Activated CD4-positive, alpha-beta T cell treated with anti-CD3 and anti-CD28 coated beads for 36 hours (primary cell): Measurements from ENCODE around the gene PDGFRA. TPM values are rescaled to one million over a fixed set of nuclear protein-coding genes. Genes with fewer than 3 reads are reported as not detected.

Experiments used
- ATAC-seq: fragments of 200-7000 bp; cut with Tn5 transposase; one replicate; pipeline ENCODE4 v1.10.0; 2021; ENCODE audit warnings: mild to moderate bottlenecking, moderate library complexity
- CTCF ChIA-PET: fragments of 350-600 bp; sonication (Branson Sonifier 250); formaldehyde crosslinking; loops from one replicate; lab custom pipeline; 2021; ENCODE audit warnings: antibody characterized with exemption; lab: Charles Lee
- POLR2A ChIA-PET: fragments of 350-600 bp; sonication (Branson Sonifier 250); formaldehyde crosslinking; loops from one replicate; lab custom pipeline; 2021; ENCODE audit warnings: antibody characterized with exemption, inconsistent platforms; lab: Charles Lee
- DNase-seq: peaks from one replicate; pipeline ENCODE4 v3.0.0-alpha.2; 2020
- H3K27ac Mint-ChIP-seq: one replicate; pipeline ENCODE4 v1.8.0; 2021; ENCODE audit warnings: mixed read lengths
- H3K27me3 Mint-ChIP-seq: one replicate; pipeline ENCODE4 v1.8.0; 2021; ENCODE audit warnings: mixed read lengths
- H3K36me3 Mint-ChIP-seq: one replicate; pipeline ENCODE4 v1.8.0; 2021; ENCODE audit warnings: low read depth, mixed read lengths
- H3K4me1 Mint-ChIP-seq: one replicate; pipeline ENCODE4 v1.8.0; 2021; ENCODE audit warnings: mixed read lengths
- H3K4me3 Mint-ChIP-seq: one replicate; pipeline ENCODE4 v1.8.0; 2021; ENCODE audit warnings: mild to moderate bottlenecking, moderate library complexity, mixed read lengths
- H3K9me3 Mint-ChIP-seq: one replicate; pipeline ENCODE4 v1.8.0; 2021; ENCODE audit warnings: low read depth, mixed read lengths
- intact Hi-C, 2 experiments: fragments of 100-400 bp; cut with DNase I in 1 of 2; cut with micrococcal nuclease in 1 of 2; formaldehyde crosslinking; loops; one replicate each; pipeline versions ENCODE4 v1.14.2 to v1.15.1; 2022 to 2024; cut with DNase I, micrococcal nuclease
- total RNA-seq, 2 experiments: library from RNA; stranded (reverse); gene quantifications; one replicate each; pipeline ENCODE4 v1.2.3, GENCODE V29; 2021

PDGFRA gene
- not detected for total RNA-seq

GRCh38 chr4:54228961-54229501 lies at the start of gene PDGFRA:
TSS of gene PDGFRA (plus strand) at chr4:54229293. CDS start at chr4:54258769, 29,476 bp downstream.
- H3K27ac Mint-ChIP-seq = no peak within 1 kb of the TSS
- no peak for ATAC-seq
- H3K4me3 Mint-ChIP-seq = peak within 1 kb of the TSS; percentile 28
- no peaks in the 10 kb centered on the region for H3K36me3 Mint-ChIP-seq
- intact Hi-C loops = loop anchor here (1.0 kb wide), 2 partner anchors 127 to 321 kb away; no protein-coding TSS in a partner anchor
- CTCF ChIA-PET = no interaction called here
- H3K4me1 Mint-ChIP-seq = peaks cover 44% of the 10 kb centered on the region
- no peak for DNase-seq
- POLR2A ChIA-PET = no interaction called here
- H3K9me3 Mint-ChIP-seq = no peaks in the 10 kb centered on the region
- H3K27me3 Mint-ChIP-seq = peaks cover 69% of the 10 kb centered on the region

- intact Hi-C loops = no loop called here
- DNase-seq = no peak
- H3K27ac Mint-ChIP-seq = no peak overlapping the region
- H3K36me3 Mint-ChIP-seq = no peaks in the 10 kb centered on the region
- no peak for ATAC-seq
- H3K27me3 Mint-ChIP-seq = peaks cover 2% of the 10 kb centered on the region
- ChIA-PET POLR2A (no interaction called here), CTCF (interaction anchor here (0.8 to 1.0 kb wide), 2 partner anchors 49 to 272 kb away, joined by 3 read pairs; no protein-coding TSS in a partner anchor)
- no peaks in the 10 kb centered on the region for H3K4me1 Mint-ChIP-seq
- H3K4me3 Mint-ChIP-seq = no peak overlapping the region
- no peaks in the 10 kb centered on the region for H3K9me3 Mint-ChIP-seq
Measured at GRCh38 chr4:54184581-54184980, 44.5 kb upstream of the PDGFRA start.

- DNase-seq (no peak), ATAC-seq (no peak)
- intact Hi-C loops = no loop called here
- Mint-ChIP-seq H3K4me1 (no peaks in the 10 kb centered on the region), H3K36me3 (no peaks in the 10 kb centered on the region), H3K4me3 (no peak overlapping the region), H3K27me3 (peaks cover 2% of the 10 kb centered on the region), H3K9me3 (no peaks in the 10 kb centered on the region), H3K27ac (no peak overlapping the region)
- CTCF ChIA-PET = interaction anchor here (0.8 to 1.1 kb wide), 3 partner anchors 49 to 273 kb away, joined by 3 read pairs; no protein-coding TSS in a partner anchor
- POLR2A ChIA-PET = no interaction called here
Measured at GRCh38 chr4:54185044-54185780, 43.9 kb upstream of the PDGFRA start.

- CTCF ChIA-PET = interaction anchor here (1.1 kb wide), 1 partner anchor 254 kb away, joined by 3 read pairs; no protein-coding TSS in a partner anchor
- H3K4me1 Mint-ChIP-seq = no peaks in the 10 kb centered on the region
- DNase-seq = no peak
- no peaks in the 10 kb centered on the region for H3K36me3 Mint-ChIP-seq
- POLR2A ChIA-PET = no interaction called here
- no peaks in the 10 kb centered on the region for H3K9me3 Mint-ChIP-seq
- no peak for ATAC-seq
- no peak overlapping the region for H3K4me3 Mint-ChIP-seq
- H3K27ac Mint-ChIP-seq = no peak overlapping the region
- H3K27me3 Mint-ChIP-seq = peaks cover 5% of the 10 kb centered on the region
- intact Hi-C loops = no loop called here
Measured at GRCh38 chr4:54185866-54186265, 43.2 kb upstream of the PDGFRA start.

DNA sequence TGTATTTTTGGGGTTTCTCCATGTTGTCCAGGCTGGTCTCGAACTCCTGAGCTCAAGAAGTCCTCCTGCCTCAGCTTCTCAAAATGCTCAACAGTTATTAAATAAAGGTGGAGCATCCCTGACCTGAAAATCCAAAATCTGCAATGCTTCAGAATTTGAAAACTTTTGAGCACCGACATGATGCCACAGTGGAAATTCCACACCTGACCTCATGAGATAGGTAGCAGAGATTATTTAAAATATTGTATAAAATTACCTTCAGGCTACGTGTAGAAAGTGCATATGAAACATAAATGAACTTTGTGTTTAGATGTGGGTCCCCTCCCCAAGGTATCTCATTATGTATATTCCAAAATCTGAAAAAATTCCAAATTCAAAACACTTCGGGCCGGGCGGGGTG lies 42.7 kb upstream of the PDGFRA start:
- Mint-ChIP-seq H3K4me3 (no peak overlapping the region), H3K27ac (no peak overlapping the region), H3K4me1 (no peaks in the 10 kb centered on the region), H3K27me3 (peaks cover 5% of the 10 kb centered on the region), H3K36me3 (no peaks in the 10 kb centered on the region), H3K9me3 (no peaks in the 10 kb centered on the region)
- ChIA-PET POLR2A (no interaction called here), CTCF (interaction anchor here (1.1 kb wide), 1 partner anchor 254 kb away, joined by 3 read pairs; no protein-coding TSS in a partner anchor)
- no peak for DNase-seq
- ATAC-seq = no peak
- intact Hi-C loops = no loop called here

DNA sequence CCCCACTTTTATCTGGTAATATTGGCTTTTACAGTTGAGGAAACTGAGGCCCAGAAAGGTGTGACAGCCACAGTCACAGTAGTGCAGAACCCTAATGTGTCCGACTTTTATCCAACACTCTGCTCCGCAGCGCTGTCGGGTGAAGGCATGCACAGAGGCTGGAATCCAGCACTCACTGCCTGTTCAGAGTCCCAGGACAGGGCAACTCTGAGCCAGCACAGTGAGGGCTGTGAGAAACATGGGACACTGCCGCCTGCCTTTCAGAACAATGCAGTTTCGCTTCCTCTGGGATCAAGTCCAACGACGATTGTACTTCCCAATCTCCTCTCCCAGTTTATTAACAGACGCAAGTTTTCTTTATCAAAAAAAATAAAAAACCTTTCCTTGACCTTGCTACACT lies 41.9 kb upstream of the PDGFRA start:
- ChIA-PET POLR2A (no interaction called here), CTCF (no interaction called here)
- no peak overlapping the region for H3K4me3 Mint-ChIP-seq
- no peaks in the 10 kb centered on the region for H3K9me3 Mint-ChIP-seq
- H3K4me1 Mint-ChIP-seq = no peaks in the 10 kb centered on the region
- H3K36me3 Mint-ChIP-seq = no peaks in the 10 kb centered on the region
- DNase-seq (no peak), ATAC-seq (no peak)
- peaks cover 5% of the 10 kb centered on the region for H3K27me3 Mint-ChIP-seq
- intact Hi-C loops = no loop called here
- no peak overlapping the region for H3K27ac Mint-ChIP-seq

DNA sequence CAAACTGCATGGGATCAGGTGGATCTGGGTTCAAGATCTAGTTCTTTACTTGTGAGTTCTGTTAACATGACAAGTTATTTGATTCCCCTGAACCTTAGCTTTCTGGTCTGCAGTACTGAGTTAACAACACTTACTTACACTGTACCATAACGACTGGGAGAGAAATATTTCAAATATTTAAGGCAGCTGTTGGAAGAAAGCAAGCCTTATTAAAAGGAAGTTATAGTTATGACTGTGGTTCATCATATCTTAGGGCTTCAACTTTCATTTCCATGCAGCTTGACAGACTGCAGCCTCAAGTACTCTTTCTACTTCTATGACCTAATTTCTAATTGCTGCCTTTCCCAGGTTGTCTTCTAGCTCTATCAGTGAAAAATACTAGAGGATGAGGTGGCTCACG lies 40.0 kb upstream of the PDGFRA start:
- peaks cover 5% of the 10 kb centered on the region for H3K27me3 Mint-ChIP-seq
- no peaks in the 10 kb centered on the region for H3K4me1 Mint-ChIP-seq
- ATAC-seq (no peak), DNase-seq (no peak)
- intact Hi-C loops = no loop called here
- ChIA-PET CTCF (interaction anchor here (1.1 to 1.8 kb wide), 2 partner anchors 12 to 45 kb away, joined by 3 to 5 read pairs; no protein-coding TSS in a partner anchor), POLR2A (no interaction called here)
- no peaks in the 10 kb centered on the region for H3K9me3 Mint-ChIP-seq
- no peak overlapping the region for H3K4me3 Mint-ChIP-seq
- no peak overlapping the region for H3K27ac Mint-ChIP-seq
- H3K36me3 Mint-ChIP-seq = no peaks in the 10 kb centered on the region

DNA sequence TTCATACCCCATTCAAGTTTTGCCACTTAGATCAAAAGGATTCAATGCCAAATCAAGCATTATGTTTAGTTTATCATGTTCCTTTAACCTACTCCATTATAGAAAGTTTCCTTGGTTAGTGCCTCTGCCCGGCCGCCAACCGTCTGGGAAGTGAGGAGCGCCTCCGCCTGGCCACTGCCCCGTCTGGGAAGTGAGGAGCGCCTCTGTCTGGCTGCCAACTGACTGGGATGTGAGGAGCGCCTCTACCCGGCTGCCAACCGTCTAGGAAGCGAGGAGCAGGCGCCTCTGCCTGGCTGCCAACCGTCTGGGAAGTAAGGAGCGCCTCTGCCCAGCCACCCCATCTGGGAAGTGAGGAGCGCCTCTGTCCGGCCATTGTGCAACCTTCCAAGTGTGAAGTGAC lies 36.3 kb upstream of the PDGFRA start:
- Mint-ChIP-seq H3K4me1 (no peaks in the 10 kb centered on the region), H3K9me3 (no peaks in the 10 kb centered on the region), H3K36me3 (no peaks in the 10 kb centered on the region), H3K27ac (no peak overlapping the region), H3K27me3 (peaks cover 5% of the 10 kb centered on the region), H3K4me3 (no peak overlapping the region)
- ChIA-PET POLR2A (no interaction called here), CTCF (interaction anchor here (1.9 kb wide), 1 partner anchor 263 kb away, joined by 4 read pairs; no protein-coding TSS in a partner anchor)
- DNase-seq (no peak), ATAC-seq (no peak)
- intact Hi-C loops = no loop called here

DNA sequence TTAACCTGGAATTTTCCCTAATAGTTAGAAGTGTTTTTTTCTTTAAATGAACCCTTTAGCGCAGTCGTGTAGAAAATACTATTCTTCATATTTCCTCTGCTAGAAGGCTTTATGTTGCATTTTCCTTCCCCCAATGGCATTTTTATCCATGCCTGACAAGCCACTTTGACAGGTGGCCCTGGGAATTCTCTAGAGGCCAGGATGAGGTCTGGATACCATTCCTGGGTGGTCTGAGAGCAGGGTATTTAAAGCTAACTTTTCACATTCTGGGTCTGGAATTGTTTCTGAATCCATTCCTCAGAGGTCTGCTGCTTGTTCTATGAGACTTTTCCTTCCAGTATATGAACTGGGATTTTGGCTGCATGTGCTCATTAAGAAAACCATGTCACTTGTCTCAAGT lies 31.2 kb upstream of the PDGFRA start:
- intact Hi-C loops = no loop called here
- no peak overlapping the region for H3K27ac Mint-ChIP-seq
- POLR2A ChIA-PET = no interaction called here
- no peaks in the 10 kb centered on the region for H3K9me3 Mint-ChIP-seq
- CTCF ChIA-PET = no interaction called here
- H3K27me3 Mint-ChIP-seq = no peaks in the 10 kb centered on the region
- no peaks in the 10 kb centered on the region for H3K36me3 Mint-ChIP-seq
- no peaks in the 10 kb centered on the region for H3K4me1 Mint-ChIP-seq
- ATAC-seq (no peak), DNase-seq (no peak)
- H3K4me3 Mint-ChIP-seq = no peak overlapping the region

DNA sequence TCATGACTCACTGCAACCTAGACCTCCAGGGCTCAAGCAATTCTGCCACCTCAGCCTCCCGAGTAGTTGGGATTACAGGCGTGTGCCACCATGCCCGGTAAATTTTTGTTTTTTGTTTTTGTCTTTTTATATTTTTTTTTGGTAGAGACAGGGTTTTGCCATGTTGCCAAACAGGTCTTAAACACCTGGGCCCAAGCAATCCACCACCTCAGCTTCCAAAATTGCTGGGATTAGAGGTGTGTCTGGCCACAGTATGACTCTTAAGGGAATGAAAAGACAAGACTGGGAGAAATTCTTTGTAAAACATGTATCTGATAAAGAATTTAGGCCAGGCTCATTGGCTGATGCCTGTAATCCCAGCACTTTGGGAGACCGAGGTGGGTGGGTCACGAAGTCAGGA lies 29.2 kb upstream of the PDGFRA start:
- intact Hi-C loops = no loop called here
- H3K27me3 Mint-ChIP-seq = no peaks in the 10 kb centered on the region
- ChIA-PET POLR2A (no interaction called here), CTCF (no interaction called here)
- H3K9me3 Mint-ChIP-seq = no peaks in the 10 kb centered on the region
- ATAC-seq = no peak
- no peak overlapping the region for H3K4me3 Mint-ChIP-seq
- H3K36me3 Mint-ChIP-seq = no peaks in the 10 kb centered on the region
- no peaks in the 10 kb centered on the region for H3K4me1 Mint-ChIP-seq
- no peak overlapping the region for H3K27ac Mint-ChIP-seq
- DNase-seq = no peak

DNA sequence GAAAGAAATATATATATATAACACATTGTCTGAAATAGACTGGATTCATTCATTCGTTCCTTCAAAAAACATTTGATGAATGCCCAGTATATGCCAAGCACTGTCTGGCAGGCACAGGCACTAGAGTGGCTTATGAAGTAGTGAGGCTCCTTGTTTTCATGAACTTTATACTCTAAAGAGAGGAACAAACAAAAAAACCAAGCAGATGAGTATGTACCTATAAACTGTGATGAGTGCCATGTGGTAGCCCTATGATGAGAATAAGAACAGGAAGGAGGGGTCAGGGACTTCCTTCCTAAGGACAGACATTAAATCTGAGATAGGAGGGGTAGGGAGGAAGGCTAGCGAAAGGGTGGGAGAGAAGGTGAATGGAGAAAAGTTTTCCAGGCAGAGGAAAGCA lies 19.5 kb upstream of the PDGFRA start:
- intact Hi-C loops = no loop called here

DNA sequence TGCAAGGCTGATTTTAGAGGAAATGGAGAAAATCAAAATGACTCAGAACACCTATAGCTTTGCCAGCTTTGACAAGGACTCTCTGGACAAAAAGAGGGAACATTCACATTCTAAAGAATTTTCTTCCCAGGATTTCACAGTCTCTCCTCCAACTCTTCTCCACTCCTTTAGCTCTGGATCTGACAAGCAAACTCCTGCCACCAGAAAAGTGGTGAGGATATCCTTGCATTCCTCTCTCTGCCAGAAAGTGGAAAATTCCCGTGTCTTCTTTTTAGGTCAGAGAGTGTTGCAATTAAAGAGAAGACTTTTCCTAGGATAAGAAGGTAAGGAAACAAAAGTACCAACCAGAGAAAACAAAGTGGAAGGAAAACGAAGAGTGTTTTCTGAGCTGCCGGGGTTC lies 16.1 kb upstream of the PDGFRA start:
- DNase-seq = no peak
- Mint-ChIP-seq H3K27me3 (peaks cover 24% of the 10 kb centered on the region), H3K36me3 (no peaks in the 10 kb centered on the region), H3K4me1 (peaks cover 3% of the 10 kb centered on the region), H3K9me3 (no peaks in the 10 kb centered on the region), H3K27ac (no peak overlapping the region), H3K4me3 (no peak overlapping the region)
- no peak for ATAC-seq
- POLR2A ChIA-PET = interaction anchor here (0.6 kb wide), 1 partner anchor 311 kb away, joined by 5 read pairs; no protein-coding TSS in a partner anchor
- intact Hi-C loops = no loop called here
- CTCF ChIA-PET = interaction anchor here (1.1 to 8.4 kb wide), 3 partner anchors 9 to 283 kb away, joined by 5 to 107 read pairs (median 9); no protein-coding TSS in a partner anchor

More for the DNA sequence above, 19.5 kb upstream of the PDGFRA start:
- Mint-ChIP-seq H3K4me1 (no peaks in the 10 kb centered on the region), H3K27ac (no peak overlapping the region), H3K36me3 (no peaks in the 10 kb centered on the region), H3K27me3 (peaks cover 22% of the 10 kb centered on the region), H3K9me3 (no peaks in the 10 kb centered on the region), H3K4me3 (no peak overlapping the region)
- no peak for DNase-seq
- ATAC-seq = no peak
- ChIA-PET POLR2A (no interaction called here), CTCF (no interaction called here)
